PC-9 (cell line): ENCODE data around the gene SLC6A5. TPM values are rescaled to one million over a fixed set of nuclear protein-coding genes. Genes with fewer than 3 reads are reported as not detected.

Experiments
- BruUV-seq: library from RNA; stranded (reverse); fragments of 400-500 nt; replicated peaks from 2 replicates; lab custom pipeline; 2021; lab: Mats Ljungman, UMichigan
- CTCF ChIA-PET: fragments of 300-600 bp; sonication (Branson Sonifier 250); formaldehyde crosslinking; loops from one replicate; lab custom pipeline; 2022; ENCODE audit warnings: antibody characterized with exemption; lab: Charles Lee
- POLR2A ChIA-PET: fragments of 300-600 bp; sonication (Branson Sonifier 250); formaldehyde crosslinking; loops from one replicate; lab custom pipeline; 2022; ENCODE audit warnings: antibody characterized with exemption; ENCODE audit not compliant: unreplicated experiment; lab: Charles Lee
- DNase-seq, 2 experiments: peaks; one replicate each; pipeline versions ENCODE4 v3.0.0 to v3.0.0-alpha.2; 2015 to 2022; ENCODE audit warnings: mixed read lengths in 1 of 2
- H2AFZ ChIP-seq: fragments of 200-600 bp; sonication (generic); 2 replicates; pipeline ENCODE4 v1.8.1; 2017; ENCODE audit warnings: antibody characterized with exemption
- H3F3A ChIP-seq: fragments of 200-600 bp; sonication (generic); 2 replicates; pipeline ENCODE4 v1.8.1; 2017; ENCODE audit warnings: antibody characterized with exemption, mild to moderate bottlenecking, low read depth; ENCODE audit not compliant: insufficient read depth
- H3K27ac ChIP-seq: fragments of 200-600 bp; sonication (generic); 2 replicates; pipeline ENCODE4 v1.6.1; 2016; ENCODE audit warnings: mixed run types
- H3K27me3 ChIP-seq: fragments of 200-600 bp; sonication (generic); 2 replicates; pipeline ENCODE4 v1.6.1; 2016; ENCODE audit warnings: low read depth, mixed run types; ENCODE audit not compliant: insufficient read depth
- H3K36me3 ChIP-seq: fragments of 200-600 bp; sonication (generic); 2 replicates; pipeline ENCODE4 v1.6.1; 2016; ENCODE audit warnings: low read depth, mixed run types
- H3K4me1 ChIP-seq: fragments of 200-600 bp; sonication (generic); replicated peaks from 2 replicates; pipeline ENCODE4 v1.6.1; 2016; ENCODE audit warnings: mixed run types; ENCODE audit not compliant: insufficient read depth
- H3K4me2 ChIP-seq: fragments of 200-600 bp; sonication (generic); 2 replicates; pipeline ENCODE4 v1.6.1; 2017; ENCODE audit warnings: mixed run types
- H3K4me3 ChIP-seq: fragments of 200-600 bp; sonication (generic); 2 replicates; pipeline ENCODE4 v1.6.1; 2016; ENCODE audit warnings: mixed run types
- H3K79me2 ChIP-seq: fragments of 200-600 bp; sonication (generic); 2 replicates; pipeline ENCODE4 v1.6.1; 2017; ENCODE audit warnings: low read depth, mixed run types
- H3K9me2 ChIP-seq: fragments of 200-600 bp; sonication (generic); 2 replicates; pipeline ENCODE4 v1.8.1; 2017; ENCODE audit warnings: mild to moderate bottlenecking; ENCODE audit not compliant: insufficient read depth
- H3K9me3 ChIP-seq: fragments of 200-600 bp; sonication (generic); 2 replicates; pipeline ENCODE4 v1.8.1; 2016; ENCODE audit warnings: low read depth; ENCODE audit not compliant: insufficient read depth
- H4K20me1 ChIP-seq: fragments of 200-600 bp; sonication (generic); 2 replicates; pipeline ENCODE4 v1.8.1; 2017; ENCODE audit not compliant: insufficient read depth
- EZH2 ChIP-seq: fragments of 200-600 bp; sonication (generic); IDR thresholded peaks from 2 replicates; pipeline ENCODE4 v1.8.0; 2017; ENCODE audit warnings: antibody characterized with exemption, low read depth
- intact Hi-C: fragments of 100-400 bp; cut with micrococcal nuclease; formaldehyde crosslinking; loops from one replicate; pipeline ENCODE4 v1.10.0; 2022; ENCODE audit not compliant: unreplicated experiment
- total RNA-seq: library from RNA; stranded (reverse); gene quantifications from 2 replicates; pipeline ENCODE4 v1.2.3, GENCODE V29; 2021
- TF ChIP-seq, protein P1 (sequence below): fragments of 200-600 bp; sonication (generic); conservative IDR thresholded peaks from 2 replicates; pipeline ENCODE4 v1.6.1; 2017; ENCODE audit warnings: mixed run types, antibody characterized with exemption, mild to moderate bottlenecking, moderate library complexity

The SLC6A5 gene
- total RNA-seq, 1 experiment from 2014 or later, result not detected

DNA sequence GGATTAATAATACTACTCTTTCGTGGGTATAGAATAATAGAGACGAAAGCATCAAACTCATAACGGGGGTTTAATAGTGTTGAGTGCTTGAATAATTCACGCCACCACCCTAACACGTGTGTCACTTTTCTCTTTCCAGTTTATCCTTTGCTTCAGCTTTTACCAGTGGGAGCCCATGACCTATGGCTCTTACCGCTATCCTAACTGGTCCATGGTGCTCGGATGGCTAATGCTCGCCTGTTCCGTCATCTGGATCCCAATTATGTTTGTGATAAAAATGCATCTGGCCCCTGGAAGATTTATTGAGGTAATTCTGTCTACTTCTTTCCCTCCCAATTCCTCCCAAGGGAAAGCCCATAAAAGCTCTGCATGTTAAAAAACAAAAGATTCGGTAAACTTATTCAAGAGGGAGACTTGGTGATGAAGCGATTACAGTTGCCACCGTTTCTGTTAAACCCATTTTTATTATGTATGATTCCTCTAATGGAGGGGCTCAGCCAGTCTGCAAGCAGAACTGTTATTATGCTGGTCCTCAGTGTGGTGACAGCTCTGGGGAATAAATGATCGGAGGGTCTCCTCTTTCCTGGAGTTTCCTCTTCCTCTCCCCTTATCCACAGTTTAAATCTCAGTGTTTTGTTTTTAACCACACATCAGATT is 52.9 kb downstream of the SLC6A5 start:
- H3K4me2 ChIP-seq, result no peak overlapping the region
- CTCF ChIA-PET, result no interaction called here

GRCh38 chr11:20654038-20654437 is 54.6 kb downstream of the SLC6A5 start:
- Histone ChIP-seq H3K9me3 (no peaks in the 10 kb centered on the region), H2AFZ (no peak overlapping the region), H3K9me2 (no peaks in the 10 kb centered on the region), H3K36me3 (no peaks in the 10 kb centered on the region), H3F3A (no peaks in the 10 kb centered on the region), H3K4me2 (no peak overlapping the region), H4K20me1 (no peaks in the 10 kb centered on the region), H3K27ac (no peak overlapping the region), H3K4me3 (no peak overlapping the region), H3K4me1 (no peaks in the 10 kb centered on the region), H3K27me3 (peaks cover 57% of the 10 kb centered on the region), H3K79me2 (no peaks in the 10 kb centered on the region)
- POLR2A ChIA-PET, result interaction anchor here (0.6 kb wide), 1 partner anchor 858 kb away, joined by 9 read pairs; no protein-coding TSS in a partner anchor
- TF ChIP-seq, protein P1, sequence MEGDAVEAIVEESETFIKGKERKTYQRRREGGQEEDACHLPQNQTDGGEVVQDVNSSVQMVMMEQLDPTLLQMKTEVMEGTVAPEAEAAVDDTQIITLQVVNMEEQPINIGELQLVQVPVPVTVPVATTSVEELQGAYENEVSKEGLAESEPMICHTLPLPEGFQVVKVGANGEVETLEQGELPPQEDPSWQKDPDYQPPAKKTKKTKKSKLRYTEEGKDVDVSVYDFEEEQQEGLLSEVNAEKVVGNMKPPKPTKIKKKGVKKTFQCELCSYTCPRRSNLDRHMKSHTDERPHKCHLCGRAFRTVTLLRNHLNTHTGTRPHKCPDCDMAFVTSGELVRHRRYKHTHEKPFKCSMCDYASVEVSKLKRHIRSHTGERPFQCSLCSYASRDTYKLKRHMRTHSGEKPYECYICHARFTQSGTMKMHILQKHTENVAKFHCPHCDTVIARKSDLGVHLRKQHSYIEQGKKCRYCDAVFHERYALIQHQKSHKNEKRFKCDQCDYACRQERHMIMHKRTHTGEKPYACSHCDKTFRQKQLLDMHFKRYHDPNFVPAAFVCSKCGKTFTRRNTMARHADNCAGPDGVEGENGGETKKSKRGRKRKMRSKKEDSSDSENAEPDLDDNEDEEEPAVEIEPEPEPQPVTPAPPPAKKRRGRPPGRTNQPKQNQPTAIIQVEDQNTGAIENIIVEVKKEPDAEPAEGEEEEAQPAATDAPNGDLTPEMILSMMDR, result no peak
- TF ChIP-seq EZH2, result no peak
- CTCF ChIA-PET, result no interaction called here
- BruUV-seq, result no TSS peak
- no peak for DNase-seq
- intact Hi-C loops, result no loop called here

More for the DNA sequence above, 52.9 kb downstream of the SLC6A5 start:
- Histone ChIP-seq H3K79me2 (no peaks in the 10 kb centered on the region), H4K20me1 (no peaks in the 10 kb centered on the region), H3K4me1 (no peaks in the 10 kb centered on the region), H3K4me3 (no peak overlapping the region), H3F3A (no peaks in the 10 kb centered on the region), H3K9me2 (no peaks in the 10 kb centered on the region), H2AFZ (no peak overlapping the region), H3K9me3 (no peaks in the 10 kb centered on the region), H3K36me3 (no peaks in the 10 kb centered on the region), H3K27me3 (peaks cover 57% of the 10 kb centered on the region), H3K27ac (no peak overlapping the region)
- no peak for TF ChIP-seq EZH2
- TF ChIP-seq, protein P1, result no peak
- intact Hi-C loops, result no loop called here
- no TSS peak for BruUV-seq
- DNase-seq, result no peak
- POLR2A ChIA-PET, result no interaction called here

DNA sequence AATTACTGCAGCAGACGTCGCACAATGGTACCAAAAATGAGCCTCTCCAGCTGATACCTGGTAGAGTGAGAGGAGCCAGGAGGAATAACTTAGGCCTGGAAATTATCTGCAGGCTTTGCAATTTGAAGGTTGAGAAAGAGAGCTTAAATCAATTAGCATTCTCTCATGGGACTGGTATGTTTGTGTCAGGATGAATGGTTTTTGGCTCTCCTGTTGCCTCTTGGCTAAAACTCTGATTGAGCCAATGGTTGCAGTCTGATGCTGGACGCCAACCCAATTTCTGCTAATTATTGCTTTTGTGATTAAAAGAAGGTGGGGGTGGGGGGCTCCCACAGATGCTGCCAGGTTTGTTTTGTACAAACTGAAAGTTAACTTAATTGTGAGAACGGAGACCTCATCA is 57.5 kb downstream of the SLC6A5 start:
- Histone ChIP-seq H3F3A (no peaks in the 10 kb centered on the region), H3K4me3 (no peak overlapping the region)
- POLR2A ChIA-PET, result no interaction called here

More for the DNA sequence above, 57.5 kb downstream of the SLC6A5 start:
- TF ChIP-seq, protein P1, result no peak
- TF ChIP-seq EZH2, result no peak
- Histone ChIP-seq H3K9me3 (no peaks in the 10 kb centered on the region), H4K20me1 (no peaks in the 10 kb centered on the region), H3K36me3 (no peaks in the 10 kb centered on the region), H3K4me1 (no peaks in the 10 kb centered on the region), H3K27ac (no peak overlapping the region), H2AFZ (no peak overlapping the region), H3K9me2 (no peaks in the 10 kb centered on the region; the same call in 1 of the 2 replicates), H3K27me3 (peaks cover 45% of the 10 kb centered on the region), H3K4me2 (no peak overlapping the region), H3K79me2 (no peaks in the 10 kb centered on the region)
- CTCF ChIA-PET, result no interaction called here
- no peak for DNase-seq
- no TSS peak for BruUV-seq
- intact Hi-C loops, result no loop called here
